DOHH2 (cell line): ENCODE measurements around the gene ECE1.
"Not testable (repeated sequence)": the region's sequence is repeated elsewhere in the genome, so short reads cannot be mapped to it uniquely, and the experiment has no call there.

Experiments used
- EZH2phosphoT487 ChIP-seq: fragments of 200-600 bp; sonication (generic); IDR thresholded peaks from 2 replicates; pipeline ENCODE4 v1.6.1; 2017; ENCODE audit warnings: borderline replicate concordance, mild to moderate bottlenecking, antibody characterized with exemption, low read length, moderate library complexity, mixed read lengths
- TF ChIP-seq, protein P1 (sequence below): fragments of 200-600 bp; sonication (generic); IDR thresholded peaks from one replicate; pipeline ENCODE4 v1.5.1; 2014; ENCODE audit warnings: antibody characterized with exemption, mild to moderate bottlenecking, low read depth, low read length; ENCODE audit not compliant: poor library complexity, severe bottlenecking

DNA sequence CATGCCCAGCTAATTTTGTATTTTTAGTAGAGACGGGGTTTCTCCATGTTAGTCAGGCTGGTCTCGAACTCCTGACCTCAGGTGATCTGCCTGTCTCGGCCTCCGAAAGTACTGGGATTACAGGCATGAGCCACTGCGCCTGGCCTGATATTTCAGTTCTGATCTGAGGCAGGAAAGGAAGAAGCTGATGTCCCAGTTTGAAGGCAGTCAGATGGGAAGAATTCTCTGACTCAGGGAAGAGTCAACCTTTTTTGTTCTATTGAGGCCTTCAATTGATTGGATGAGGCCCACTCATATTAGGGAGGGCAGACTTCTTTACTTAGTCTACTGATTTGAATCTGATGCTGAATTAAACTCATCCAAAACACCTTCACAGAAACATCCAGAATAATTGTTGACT lies 89.0 kb downstream of the ECE1 start:
- TF ChIP-seq, protein P1, sequence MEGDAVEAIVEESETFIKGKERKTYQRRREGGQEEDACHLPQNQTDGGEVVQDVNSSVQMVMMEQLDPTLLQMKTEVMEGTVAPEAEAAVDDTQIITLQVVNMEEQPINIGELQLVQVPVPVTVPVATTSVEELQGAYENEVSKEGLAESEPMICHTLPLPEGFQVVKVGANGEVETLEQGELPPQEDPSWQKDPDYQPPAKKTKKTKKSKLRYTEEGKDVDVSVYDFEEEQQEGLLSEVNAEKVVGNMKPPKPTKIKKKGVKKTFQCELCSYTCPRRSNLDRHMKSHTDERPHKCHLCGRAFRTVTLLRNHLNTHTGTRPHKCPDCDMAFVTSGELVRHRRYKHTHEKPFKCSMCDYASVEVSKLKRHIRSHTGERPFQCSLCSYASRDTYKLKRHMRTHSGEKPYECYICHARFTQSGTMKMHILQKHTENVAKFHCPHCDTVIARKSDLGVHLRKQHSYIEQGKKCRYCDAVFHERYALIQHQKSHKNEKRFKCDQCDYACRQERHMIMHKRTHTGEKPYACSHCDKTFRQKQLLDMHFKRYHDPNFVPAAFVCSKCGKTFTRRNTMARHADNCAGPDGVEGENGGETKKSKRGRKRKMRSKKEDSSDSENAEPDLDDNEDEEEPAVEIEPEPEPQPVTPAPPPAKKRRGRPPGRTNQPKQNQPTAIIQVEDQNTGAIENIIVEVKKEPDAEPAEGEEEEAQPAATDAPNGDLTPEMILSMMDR = not testable (repeated sequence)
- TF ChIP-seq EZH2phosphoT487 = not testable (repeated sequence)
